HG02610 (cell line): Measurements from ENCODE around the gene WBP2.

Experiments
- ATAC-seq: cut with Tn5 transposase; IDR thresholded peaks from one replicate; pipeline ENCODE4 v1.9.1; 2021; ENCODE audit warnings: mild to moderate bottlenecking, moderate library complexity; ENCODE audit not compliant: unreplicated experiment

Gene WBP2

DNA sequence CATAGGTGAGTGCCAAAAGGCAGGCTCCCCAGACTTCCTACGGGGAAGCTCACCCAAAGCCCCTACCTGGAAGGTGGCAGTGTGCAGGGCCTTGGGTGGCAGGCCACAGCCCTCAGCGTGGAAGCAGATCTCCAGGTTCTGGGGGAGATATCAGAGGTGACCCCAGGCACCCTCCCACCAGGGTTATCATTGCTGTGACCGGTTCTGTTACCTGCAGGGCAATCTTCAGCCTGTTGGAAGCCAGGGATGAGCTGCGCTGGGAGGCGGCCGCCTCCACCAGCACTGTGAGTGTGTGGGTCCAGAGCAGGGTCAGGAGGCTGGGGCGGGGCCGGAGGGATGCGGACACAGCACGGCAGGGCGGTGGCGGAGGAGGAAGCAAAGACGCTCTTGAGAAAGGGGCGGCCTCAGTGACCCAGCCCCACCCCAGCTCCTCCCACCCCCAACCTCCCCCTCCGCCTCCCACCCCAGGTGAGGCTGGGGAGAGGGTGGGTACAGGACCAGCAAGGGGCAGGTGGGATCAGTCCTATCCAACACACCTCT, 24.0 kb downstream of the WBP2 start:
- ATAC-seq = no peak

GRCh38 chr17:75830164-75831031, 24.7 kb downstream of the WBP2 start:
- no peak for ATAC-seq

- no peak for ATAC-seq
Observed at GRCh38 chr17:75829747-75830146, 25.4 kb downstream of the WBP2 start.

DNA sequence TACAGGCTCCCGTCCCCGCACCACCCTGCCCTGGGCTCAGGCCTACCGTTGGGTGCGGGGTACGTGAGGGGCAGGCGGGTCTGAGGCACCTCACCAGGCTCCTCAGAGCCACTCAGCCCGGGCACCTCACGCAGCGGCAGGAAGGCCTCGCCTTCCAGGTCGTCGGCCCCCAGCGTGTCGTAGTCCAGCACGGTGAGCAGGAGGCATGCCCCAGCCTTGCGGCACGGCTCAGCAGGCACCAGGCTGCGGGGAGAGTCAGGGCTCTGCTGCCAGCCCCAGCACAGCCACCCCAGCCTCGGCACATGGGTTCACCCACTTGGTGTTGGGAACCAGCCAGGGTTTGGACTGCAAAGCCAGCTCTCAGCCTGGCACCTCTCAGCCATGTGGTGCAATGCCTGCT, 26.4 kb downstream of the WBP2 start:
- no peak for ATAC-seq

DNA sequence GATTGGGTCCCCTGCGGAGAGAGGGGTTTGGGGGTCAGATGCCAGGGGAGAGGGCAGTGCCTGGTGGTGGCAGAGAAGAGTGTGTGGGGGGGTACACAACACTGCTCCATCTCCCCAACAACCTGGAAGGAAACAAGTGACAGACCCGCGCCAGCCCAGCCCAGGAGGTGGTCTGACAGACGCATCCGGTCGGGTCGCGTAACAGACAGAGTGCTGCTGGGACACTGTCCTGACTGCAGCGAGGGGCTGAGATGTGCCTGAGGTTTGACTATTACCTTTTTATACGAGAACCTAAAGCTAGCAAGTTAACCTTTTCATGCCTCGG, 27.1 kb downstream of the WBP2 start:
- no peak for ATAC-seq

DNA sequence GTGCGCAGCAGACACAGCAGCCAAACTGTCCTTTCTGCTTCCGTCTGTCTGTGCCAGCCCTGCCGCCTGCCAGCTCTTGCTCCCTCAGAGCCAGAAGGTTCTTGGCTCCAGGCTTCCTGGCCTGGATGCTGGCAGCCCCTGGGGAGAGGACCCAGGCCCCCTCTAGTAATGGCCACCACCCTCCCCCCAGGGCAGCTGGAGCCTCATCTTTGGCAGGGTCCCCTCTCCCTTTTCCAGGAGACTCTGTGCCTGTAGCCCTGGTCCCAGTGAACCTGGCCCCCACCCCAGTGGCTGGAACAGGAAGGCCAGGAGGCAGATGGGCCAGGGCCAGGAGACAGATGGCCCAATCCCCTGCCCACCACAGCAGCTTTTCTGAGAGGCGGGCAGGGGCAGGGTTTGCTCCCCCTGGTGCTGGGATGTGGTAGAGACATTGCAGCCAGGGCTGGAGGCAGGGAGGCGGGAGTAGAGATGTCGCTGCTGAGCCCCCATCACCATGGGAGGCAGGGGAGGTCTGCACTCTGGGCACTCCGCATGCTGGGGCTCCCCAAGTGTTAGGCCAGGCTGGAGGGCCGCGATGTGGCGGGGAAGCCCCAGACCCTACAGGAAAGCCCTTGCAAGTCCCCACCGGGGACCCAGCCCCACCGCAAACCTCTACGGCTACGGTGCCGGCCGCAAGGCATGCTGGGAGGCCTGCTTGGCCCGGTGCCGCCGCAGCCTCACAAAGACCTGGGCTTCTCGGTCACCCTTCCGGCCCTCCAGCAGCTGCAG, 27.6 kb downstream of the WBP2 start:
- no peak for ATAC-seq

GRCh38 chr17:75826561-75827307, 28.4 kb downstream of the WBP2 start:
- no peak for ATAC-seq

DNA sequence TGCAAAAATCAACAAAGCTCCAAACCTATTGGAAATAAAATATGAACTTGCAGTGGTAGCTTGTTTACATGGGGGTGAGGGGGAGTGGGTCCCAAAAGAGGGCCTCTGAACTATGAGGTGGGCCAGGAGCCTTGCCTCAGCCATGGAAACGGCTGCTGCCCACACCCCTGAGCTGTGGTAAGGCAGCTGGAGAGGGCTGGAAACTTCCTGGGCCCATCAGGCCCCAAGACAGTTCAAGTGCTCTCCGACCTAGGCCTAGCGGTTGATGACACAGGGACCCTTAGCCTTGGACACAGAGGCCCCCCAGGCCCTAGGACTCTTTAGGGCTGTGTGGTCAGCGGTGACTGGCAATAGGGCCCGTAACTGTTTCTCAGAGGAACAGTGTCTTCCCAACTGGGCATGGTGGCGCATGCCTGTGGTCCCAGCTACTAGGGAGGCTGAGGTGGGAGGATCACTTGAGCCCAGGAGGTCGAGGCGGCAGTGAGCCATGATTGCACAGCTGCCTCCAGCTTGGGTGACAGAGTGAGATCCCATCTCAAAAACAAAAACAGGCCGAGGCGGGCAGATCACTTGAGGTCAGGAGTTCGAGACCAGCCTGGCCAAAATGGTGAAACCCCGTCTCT, 29.3 kb downstream of the WBP2 start:
- ATAC-seq = no peak

DNA sequence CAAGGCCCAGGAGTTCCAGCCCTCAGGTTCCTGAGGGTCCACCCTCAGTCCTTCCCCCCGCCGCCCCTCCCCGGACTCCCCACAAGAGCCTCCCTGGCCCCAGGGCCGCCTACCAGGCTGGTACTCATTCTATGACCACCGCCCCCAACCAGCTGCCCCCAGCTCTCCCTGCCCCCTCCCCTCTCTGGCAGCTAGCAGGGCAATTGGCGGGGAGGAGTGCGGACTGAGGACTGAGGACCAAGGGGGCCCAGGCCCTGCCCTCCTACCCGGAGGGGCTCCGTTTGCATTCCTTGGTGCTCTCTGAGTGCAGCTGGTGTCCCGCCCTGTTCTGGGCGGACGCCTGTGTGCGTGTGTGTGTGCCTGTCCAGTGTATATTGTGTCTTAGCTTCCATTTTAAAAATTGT, 30.0 kb downstream of the WBP2 start:
- no peak for ATAC-seq

DNA sequence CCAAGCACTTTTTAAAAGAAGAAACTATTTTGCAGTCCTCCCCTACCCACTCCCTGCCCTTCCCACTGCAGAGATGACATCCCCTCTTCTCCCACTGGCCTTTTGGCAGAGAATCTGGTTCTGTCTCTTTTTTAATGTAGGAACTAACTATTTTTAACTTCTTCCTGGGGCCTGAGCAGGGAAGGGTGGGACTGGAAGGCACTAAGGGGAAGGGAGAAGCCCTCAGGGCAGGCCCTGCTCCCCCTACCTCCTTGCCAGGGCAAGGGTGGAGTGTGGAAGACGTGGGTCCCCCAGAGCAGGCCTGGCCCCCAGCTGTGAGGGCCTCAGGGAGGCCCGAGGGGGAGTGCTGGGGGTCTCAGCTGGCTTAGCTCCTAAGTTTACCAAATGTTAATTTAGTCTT, 30.5 kb downstream of the WBP2 start:
- ATAC-seq = no peak

GRCh38 chr17:75824050-75824552, 31.0 kb downstream of the WBP2 start:
- ATAC-seq = no peak

DNA sequence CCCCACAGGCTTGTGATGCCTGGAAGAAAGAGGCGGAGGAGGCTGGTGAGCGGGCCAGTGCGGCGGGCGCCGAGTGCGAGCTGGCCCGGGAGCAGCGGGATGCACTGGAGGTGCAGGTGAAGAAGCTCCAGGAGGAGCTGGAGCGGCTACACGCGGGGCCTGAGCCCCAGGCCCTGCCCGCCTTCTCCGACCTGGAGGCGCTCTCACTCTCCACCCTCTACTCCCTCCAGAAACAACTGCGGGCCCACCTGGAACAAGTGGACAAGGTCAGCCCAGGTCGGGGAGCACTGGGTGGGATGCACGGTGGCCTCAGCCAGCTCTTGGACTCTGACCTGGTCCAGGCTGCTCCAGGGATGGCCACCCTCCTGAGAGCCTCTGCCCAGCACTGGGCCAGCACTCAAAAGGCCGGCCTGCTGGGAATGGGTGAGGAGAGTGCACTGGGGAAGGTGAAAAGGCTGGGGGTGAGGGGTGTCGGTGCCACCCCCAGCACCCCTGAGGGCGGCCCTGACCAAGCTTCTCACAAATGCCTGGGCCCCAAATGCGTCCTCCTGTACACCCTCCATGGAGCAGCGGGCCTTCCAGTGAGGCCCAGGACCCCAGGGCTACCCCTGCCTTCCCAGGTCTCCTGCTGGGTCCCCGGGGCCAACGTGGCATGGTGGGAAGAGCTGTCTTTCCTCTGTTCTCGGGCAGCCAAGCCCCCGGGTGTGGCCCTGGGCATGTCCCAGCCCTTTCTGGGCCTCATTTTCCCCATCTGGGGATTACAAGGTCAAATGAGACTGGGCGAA, 31.7 kb downstream of the WBP2 start:
- no peak for ATAC-seq

- no peak for ATAC-seq
Observed at GRCh38 chr17:75822800-75823166, 32.4 kb downstream of the WBP2 start.

- no peak for ATAC-seq
Observed at GRCh38 chr17:75822119-75822799, 32.9 kb downstream of the WBP2 start.

GRCh38 chr17:75821552-75821951, 33.6 kb downstream of the WBP2 start:
- ATAC-seq = no peak

GRCh38 chr17:75820094-75821080, 34.7 kb downstream of the WBP2 start:
- ATAC-seq = no peak

DNA sequence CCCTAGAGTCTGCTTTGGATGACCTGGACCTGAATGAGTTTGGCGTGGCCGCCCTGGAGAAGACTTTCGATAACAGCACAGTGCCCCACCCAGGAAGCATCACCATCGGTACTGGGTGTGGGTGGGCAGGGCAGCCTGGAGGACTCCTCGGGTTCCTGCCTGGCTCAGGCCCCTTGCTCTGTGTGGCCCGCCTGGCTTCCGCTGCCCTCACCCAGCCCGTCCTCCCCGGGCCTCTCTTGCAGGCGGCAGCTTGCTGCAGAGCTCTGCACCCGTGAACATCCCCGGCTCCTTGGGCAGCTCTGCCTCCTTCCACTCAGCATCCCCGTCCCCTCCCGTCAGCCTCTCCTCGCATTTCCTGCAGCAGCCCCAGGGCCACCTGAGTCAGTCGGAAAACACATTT, 35.5 kb downstream of the WBP2 start:
- ATAC-seq = no peak

DNA sequence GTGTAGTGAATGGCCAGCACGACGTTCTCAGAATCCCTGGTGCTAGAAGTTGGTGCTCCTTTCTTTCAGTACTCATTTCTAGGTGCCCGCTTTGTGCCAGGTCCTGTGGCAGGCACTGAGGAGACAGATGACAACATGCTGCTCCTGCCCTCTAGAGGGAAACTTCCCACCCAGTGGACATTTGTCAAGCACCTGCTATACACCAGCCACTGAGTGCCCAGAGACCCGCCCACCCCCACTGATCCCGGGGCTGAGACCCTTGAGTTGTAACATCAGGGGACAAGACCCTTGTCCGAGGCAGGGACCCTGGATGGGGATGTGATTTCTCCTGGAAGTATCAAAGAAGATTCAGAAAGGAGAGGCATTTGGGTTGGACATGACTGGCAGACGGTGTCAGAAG, 36.0 kb downstream of the WBP2 start:
- no peak for ATAC-seq
